HEK293T (cell line): ENCODE measurements around the gene ADIPOR1.

Experiments used
- CTCF ChIA-PET: fragments of 350-600 bp; formaldehyde crosslinking; extraction: SDS; loops from one replicate; lab custom pipeline; 2021; ENCODE audit warnings: antibody characterized with exemption, inconsistent platforms; lab: Yijun Ruan, JAX
- POLR2A ChIA-PET: fragments of 350-600 bp; formaldehyde crosslinking; extraction: SDS; loops from one replicate; lab custom pipeline; 2020; ENCODE audit warnings: antibody characterized with exemption, inconsistent platforms; lab: Yijun Ruan, JAX
- DNase-seq: peaks from one replicate; pipeline ENCODE4 v3.0.0; 2012; ENCODE audit warnings: mixed read lengths; ENCODE audit errors: extremely low spot score
- ARNT ChIP-seq: fragments of 450-650 bp; IDR thresholded peaks from 2 replicates; pipeline ENCODE4 v1.6.1; 2017; ENCODE audit warnings: mild to moderate bottlenecking
- BHLHE40 ChIP-seq: fragments of 450-650 bp; IDR thresholded peaks from 2 replicates; pipeline ENCODE4 v1.6.1; 2016; ENCODE audit warnings: mild to moderate bottlenecking, moderate library complexity, borderline replicate concordance
- CTBP1 ChIP-seq: fragments of 450-650 bp; IDR thresholded peaks from 2 replicates; pipeline ENCODE4 v1.6.1; 2016; ENCODE audit warnings: borderline replicate concordance
- ELF4 ChIP-seq: fragments of 450-650 bp; IDR thresholded peaks from 2 replicates; pipeline ENCODE4 v1.6.1; 2017; ENCODE audit warnings: antibody characterized with exemption
- FOXA1 ChIP-seq: fragments of 450-650 bp; IDR thresholded peaks from 2 replicates; pipeline ENCODE4 v1.6.1; 2016; ENCODE audit warnings: mild to moderate bottlenecking
- FOXK2 ChIP-seq: fragments of 450-650 bp; IDR thresholded peaks from 2 replicates; pipeline ENCODE4 v1.6.1; 2016; ENCODE audit warnings: mild to moderate bottlenecking
- FOXM1 ChIP-seq: fragments of 450-650 bp; IDR thresholded peaks from 2 replicates; pipeline ENCODE4 v1.6.1; 2017; ENCODE audit warnings: mild to moderate bottlenecking, borderline replicate concordance
- HDGF ChIP-seq: fragments of 450-650 bp; IDR thresholded peaks from 2 replicates; pipeline ENCODE4 v1.6.1; 2017; ENCODE audit warnings: antibody characterized with exemption, borderline replicate concordance
- L3MBTL2 ChIP-seq: fragments of 450-650 bp; conservative IDR thresholded peaks from 2 replicates; pipeline ENCODE4 v1.6.1; 2016; ENCODE audit warnings: mild to moderate bottlenecking
- LEF1 ChIP-seq: fragments of 450-650 bp; IDR thresholded peaks from 2 replicates; pipeline ENCODE4 v1.6.1; 2017; ENCODE audit warnings: mild to moderate bottlenecking, borderline replicate concordance
- NFRKB ChIP-seq: fragments of 450-650 bp; IDR thresholded peaks from 2 replicates; pipeline ENCODE4 v1.6.1; 2016; ENCODE audit warnings: mild to moderate bottlenecking, moderate library complexity
- PKNOX1 ChIP-seq: fragments of 450-650 bp; IDR thresholded peaks from 2 replicates; pipeline ENCODE4 v1.6.1; 2016
- SP1 ChIP-seq: fragments of 450-650 bp; IDR thresholded peaks from 2 replicates; pipeline ENCODE4 v1.6.1; 2017
- SUZ12 ChIP-seq: fragments of 450-650 bp; IDR thresholded peaks from 2 replicates; pipeline ENCODE4 v1.6.1; 2016; ENCODE audit warnings: mild to moderate bottlenecking
- TARDBP ChIP-seq: fragments of 450-650 bp; IDR thresholded peaks from 2 replicates; pipeline ENCODE4 v1.6.1; 2016
- ZNF384 ChIP-seq: fragments of 450-650 bp; IDR thresholded peaks from 2 replicates; pipeline ENCODE4 v1.6.1; 2016

The ADIPOR1 gene

DNA sequence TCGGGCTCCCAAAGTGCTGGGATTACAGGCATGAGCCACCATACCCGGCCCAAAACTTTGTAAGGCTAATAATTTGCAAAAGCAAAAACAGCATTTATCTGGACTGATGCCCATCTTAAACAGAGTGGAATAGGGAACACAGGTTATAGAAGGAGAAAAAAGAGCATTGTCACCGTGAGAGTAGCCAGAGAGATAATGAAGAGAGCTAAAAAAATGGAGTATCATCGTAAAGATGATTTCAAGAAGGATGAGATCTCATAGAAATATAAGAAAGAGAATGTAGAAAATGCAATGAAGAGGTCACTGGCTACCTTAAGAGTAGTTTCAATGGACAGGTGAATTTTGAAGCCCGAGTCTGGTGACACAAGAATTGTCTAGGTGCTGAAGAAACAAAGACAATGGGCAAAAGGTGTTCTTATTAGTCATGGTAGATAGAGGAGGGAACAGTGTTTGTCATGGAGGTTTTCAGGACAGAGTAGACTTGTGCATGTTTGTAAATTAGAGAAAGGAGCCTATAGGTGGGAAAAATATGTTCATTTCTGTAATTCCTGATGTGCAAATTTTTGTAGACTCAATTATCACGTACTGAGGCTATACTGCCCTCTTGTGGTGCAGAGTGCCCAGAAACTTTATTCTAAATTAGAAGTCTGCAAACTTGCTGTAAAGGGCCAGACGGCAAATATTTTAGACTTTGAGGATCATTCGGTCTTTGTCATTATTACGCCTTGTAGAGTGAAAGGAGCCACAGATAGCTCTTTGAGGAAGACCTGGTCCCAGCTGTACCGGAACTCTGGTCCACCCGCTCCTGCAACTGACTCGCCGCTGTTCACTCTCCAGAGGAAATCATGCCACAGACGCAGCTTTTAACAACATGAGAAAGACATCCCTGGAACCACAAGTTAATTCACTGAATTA lies 41.0 kb upstream of the ADIPOR1 start:
- POLR2A ChIA-PET, result interaction anchor here (1.1 to 1.5 kb wide), 2 partner anchors 29 to 31 kb away, joined by 3 to 4 read pairs; no protein-coding TSS in a partner anchor

DNA sequence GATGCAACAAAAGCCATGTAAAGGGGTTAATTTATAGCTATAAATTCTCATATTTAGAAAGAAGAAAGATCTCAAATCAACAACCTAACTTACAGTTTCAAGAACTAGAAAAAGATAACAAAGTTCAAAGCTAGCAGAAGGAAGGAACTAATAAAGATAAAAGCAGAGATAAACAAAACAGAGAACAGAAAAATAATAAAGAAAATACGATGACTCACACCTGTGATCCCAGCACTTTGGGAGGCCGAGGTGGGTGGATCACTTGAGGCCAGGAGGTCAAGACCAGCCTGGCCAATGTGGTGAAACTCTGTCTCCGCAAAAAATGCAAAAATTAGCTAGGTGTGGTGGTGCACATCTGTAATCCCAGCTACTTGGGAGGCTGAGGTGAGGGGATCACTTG lies 36.6 kb upstream of the ADIPOR1 start:
- CTCF ChIA-PET, result no interaction called here
- DNase-seq, result no peak
- POLR2A ChIA-PET, result interaction anchor here (0.9 to 1.2 kb wide), 2 partner anchors 10 to 12 kb away, joined by 3 read pairs; partner anchors contain the start of gene TMEM183A
- no peak for TF ChIP-seq CTBP1
- TF ChIP-seq FOXK2, result no peak
- TF ChIP-seq LEF1, result no peak
- no peak for TF ChIP-seq PKNOX1
- no peak for TF ChIP-seq SP1
- no peak for TF ChIP-seq FOXM1
- TF ChIP-seq ELF4, result no peak
- no peak for TF ChIP-seq TARDBP
- no peak for TF ChIP-seq ARNT

More for the DNA sequence above, 41.0 kb upstream of the ADIPOR1 start:
- peak; percentile 37 for DNase-seq
- CTCF ChIA-PET, result interaction anchor here (0.6 to 1.3 kb wide), 4 partner anchors 9 to 263 kb away, joined by 3 to 6 read pairs (median 5); no protein-coding TSS in a partner anchor
- no peak for TF ChIP-seq FOXK2
- TF ChIP-seq SP1, result no peak
- TF ChIP-seq HDGF, result no peak
- TF ChIP-seq FOXM1, result no peak
- no peak for TF ChIP-seq SUZ12
- TF ChIP-seq PKNOX1, result no peak
- no peak for TF ChIP-seq BHLHE40
- no peak for TF ChIP-seq LEF1
- TF ChIP-seq L3MBTL2, result no peak
- TF ChIP-seq FOXA1, result no peak
- TF ChIP-seq NFRKB, result no peak
- no peak for TF ChIP-seq ZNF384
- no peak for TF ChIP-seq ARNT
- no peak for TF ChIP-seq ELF4
- no peak for TF ChIP-seq CTBP1
- TF ChIP-seq TARDBP, result no peak

DNA sequence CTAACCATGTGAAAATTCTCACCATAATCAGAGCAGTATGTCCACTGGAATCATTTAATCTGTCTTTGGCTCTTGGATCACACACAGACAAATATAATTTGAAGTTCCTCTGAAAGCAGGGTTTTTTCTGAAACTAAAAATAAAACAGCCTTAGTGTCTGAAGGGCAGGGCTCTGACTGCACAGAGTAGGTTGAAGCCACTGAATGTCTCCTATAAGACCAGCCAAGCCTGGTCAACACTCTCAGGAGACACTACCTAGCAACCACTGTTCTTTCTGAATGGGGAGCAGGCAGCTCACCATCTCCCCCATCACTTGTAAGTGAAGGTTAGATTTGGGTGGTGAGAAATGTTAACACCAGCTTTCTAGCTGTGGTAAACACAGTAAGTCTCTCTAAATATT lies 33.0 kb upstream of the ADIPOR1 start:
- TF ChIP-seq ARNT (no peak), BHLHE40 (no peak), SUZ12 (no peak), TARDBP (no peak), CTBP1 (no peak), SP1 (no peak), NFRKB (no peak), ELF4 (no peak), FOXK2 (no peak), L3MBTL2 (no peak), ZNF384 (no peak), FOXM1 (no peak), FOXA1 (no peak), PKNOX1 (no peak), LEF1 (no peak), HDGF (no peak)
- POLR2A ChIA-PET, result interaction anchor here (1.2 kb wide), 1 partner anchor 14 kb away, joined by 3 read pairs; no protein-coding TSS in a partner anchor
- no peak for DNase-seq
- CTCF ChIA-PET, result no interaction called here

DNA sequence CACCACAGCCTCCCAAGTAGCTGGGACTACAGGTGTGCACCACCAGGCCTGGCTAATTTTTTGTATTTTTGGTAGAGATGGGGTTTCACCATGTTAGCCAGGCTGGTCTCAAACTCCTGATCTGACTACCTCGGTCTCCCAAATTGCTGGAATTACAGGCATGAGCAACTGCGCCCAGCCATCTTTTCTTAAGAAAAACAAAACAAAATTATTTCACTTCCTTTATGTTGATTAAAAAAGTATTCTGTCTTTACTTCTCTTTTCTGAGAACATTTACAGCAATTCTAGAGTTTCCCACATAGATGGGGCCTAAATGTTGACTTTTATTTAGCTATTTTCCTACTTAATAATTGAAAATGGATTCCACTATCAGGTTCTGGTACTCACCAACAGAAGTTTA lies 31.8 kb upstream of the ADIPOR1 start:
- no peak for DNase-seq
- CTCF ChIA-PET, result interaction anchor here (1.3 kb wide), 1 partner anchor 9 kb away, joined by 5 read pairs; no protein-coding TSS in a partner anchor
- TF ChIP-seq LEF1 (no peak), ELF4 (no peak), L3MBTL2 (no peak), SP1 (no peak), FOXA1 (no peak), BHLHE40 (no peak), ARNT (no peak)
- POLR2A ChIA-PET, result interaction anchor here (1.2 kb wide), 1 partner anchor 15 kb away, joined by 3 read pairs; no protein-coding TSS in a partner anchor

- ChIA-PET CTCF (no interaction called here), POLR2A (interaction anchor here (1.4 kb wide), 1 partner anchor 19 kb away, joined by 5 read pairs; the partner anchor contains the start of gene TMEM183A)
These were observed 29.9 kb upstream of the ADIPOR1 start for GRCh38 chr1:202987922-202988583.

More at GRCh38 chr1:202987922-202988583, 29.9 kb upstream of the ADIPOR1 start:
- TF ChIP-seq L3MBTL2 (no peak), BHLHE40 (no peak), HDGF (no peak), LEF1 (no peak)
- DNase-seq, result no peak
